ENCODE measurements around the gene RND3. TPM values are rescaled to one million over a fixed set of nuclear protein-coding genes. Genes with fewer than 3 reads are reported as not detected.
A peak's percentile ranks its signal among the peaks of the same experiment; 100 is the strongest.

RND3 gene
- polyA plus RNA-seq, 2 of the 4 experiments (the other 2 are of a cell fraction) = 56.8 to 137 TPM

DNA sequence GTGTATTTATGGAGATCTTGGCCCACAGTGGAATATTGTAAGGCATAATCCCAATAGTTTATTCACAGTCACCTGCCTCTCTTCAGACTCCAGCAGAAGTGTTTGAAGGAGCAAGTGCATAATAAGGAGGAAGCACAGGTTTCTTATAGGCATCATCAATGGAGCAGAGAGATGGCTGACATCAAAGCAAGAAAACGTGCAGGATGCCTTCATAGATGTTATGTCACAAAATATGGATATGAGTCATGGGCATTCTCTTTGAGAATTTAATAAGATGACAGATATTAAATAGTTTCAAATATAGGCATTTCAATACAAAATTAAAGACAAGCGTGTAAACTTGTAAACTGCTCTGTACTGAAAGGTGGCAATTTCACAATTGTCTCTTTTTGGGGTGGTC lies 4.0 kb upstream of the RND3 start:
- no peak for FAIRE-seq
- POLR2A ChIA-PET = no interaction called here
- CTCF ChIA-PET = no interaction called here
- Histone ChIP-seq H3K4me2 (peak overlapping the region; percentile 58), H3K4me1 (peaks cover 55% of the 10 kb centered on the region), H3K27ac (peak overlapping the region; percentile 60 to 71), H3K9me3 (no peaks in the 10 kb centered on the region), H3K4me3 (no peak overlapping the region)
- no peak for ATAC-seq
- TF ChIP-seq POLR2A (IDR thresholded peaks at IDR 0.05; ENCODE audit: low read length) (no peak), NR3C1 (IDR thresholded peaks at IDR 0.05) (no peak), BHLHE40 (IDR thresholded peaks at IDR 0.05; ENCODE audit: low read depth, low read length) (0 out of 2 replicates have a peak, but pooled peaks have one; percentile 9), FOSL2 (IDR thresholded peaks at IDR 0.05) (no peak), FOSL2 (CRISPR knock-in tag; IDR thresholded peaks at IDR 0.05) (peak; percentile 52), ZNF302 (CRISPR knock-in tag; IDR thresholded peaks at IDR 0.05) (no peak)
- 47% methylated on average over 2 of the region's 2 CpGs for WGBS (ENCODE audit: missing lambda C conversion rate)
- no peak for DNase-seq (ENCODE audit: low read depth in 1 of 2, low spot score in 1 of 2)

DNA sequence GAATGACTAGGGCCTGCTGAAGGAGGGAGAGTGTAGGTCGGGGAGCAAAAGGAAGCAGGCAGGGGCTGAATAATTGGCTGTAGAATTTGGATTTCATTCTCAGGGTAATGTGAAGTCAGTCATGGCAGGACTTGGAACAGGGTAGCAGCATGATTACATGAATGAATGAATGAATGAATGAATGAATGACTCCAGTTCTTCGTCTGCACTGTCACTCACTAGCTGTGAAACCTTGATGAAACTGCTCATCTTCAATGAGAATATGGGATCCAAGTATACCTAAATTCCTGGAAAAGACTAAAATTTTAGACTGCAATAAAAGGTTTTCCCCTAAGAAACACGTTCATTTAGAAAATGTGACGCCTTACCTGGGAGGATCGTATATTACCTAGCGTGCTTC lies 3.0 kb upstream of the RND3 start:
- POLR2A ChIA-PET = no interaction called here

DNA sequence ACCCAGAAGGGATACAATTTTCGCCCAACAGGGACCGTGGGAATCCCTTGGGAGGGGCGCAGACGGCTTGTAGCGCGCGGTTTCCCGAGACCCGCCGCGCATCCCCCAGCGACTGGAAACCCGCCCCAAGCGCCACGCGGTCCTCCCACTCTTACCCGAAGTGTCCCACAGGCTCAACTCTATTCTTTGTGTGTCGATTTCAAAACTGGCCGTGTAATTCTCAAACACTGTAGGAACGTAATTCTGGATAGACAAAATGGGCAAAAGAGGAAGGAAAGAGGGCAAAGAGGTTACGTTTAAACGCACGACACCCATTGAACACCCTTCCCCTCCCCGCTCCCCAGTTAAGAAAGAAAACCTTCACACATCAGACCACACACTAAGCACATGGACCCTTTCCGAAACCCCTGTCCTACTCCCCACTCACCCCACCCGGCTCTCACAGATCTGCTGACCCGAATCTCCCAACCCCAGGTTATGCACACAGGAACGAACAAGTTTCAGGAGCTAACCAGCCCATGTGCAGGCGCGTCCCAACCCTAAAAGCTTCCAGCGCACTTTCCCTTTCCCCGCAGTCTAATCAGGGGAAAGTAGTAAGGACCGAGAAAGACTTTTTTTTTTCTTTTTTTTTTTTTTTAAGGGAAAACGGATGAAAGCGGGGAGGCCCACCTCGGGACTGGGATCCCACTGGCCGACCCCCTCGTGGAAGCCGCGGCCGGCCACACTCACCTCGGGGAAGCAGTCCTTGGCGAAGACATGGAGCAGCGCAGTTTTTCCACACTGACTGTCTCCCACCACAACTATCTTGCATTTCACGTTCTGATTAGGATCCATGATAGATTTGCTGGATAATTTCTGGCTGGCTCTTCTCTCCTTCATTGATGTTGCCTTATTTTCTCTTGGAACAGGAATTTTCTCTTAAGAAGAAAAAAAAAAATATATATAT lies 655 bp downstream of the RND3 start:
- ChIA-PET CTCF (interaction anchor here (0.6 to 1.5 kb wide), 3 partner anchors 130 to 648 kb away, joined by 3 read pairs; no protein-coding TSS in a partner anchor), POLR2A (interaction anchor here (0.7 to 1.9 kb wide), 8 partner anchors 9 to 752 kb away, joined by 3 to 11 read pairs (median 5); no protein-coding TSS in a partner anchor)
- DNase-seq (ENCODE audit: low read depth in 1 of 2, low spot score in 1 of 2) = no peak

More for the DNA sequence above, 3.0 kb upstream of the RND3 start:
- CTCF ChIA-PET = no interaction called here
- no peak overlapping the region for H3K4me2 ChIP-seq
- DNase-seq (ENCODE audit: low read depth in 1 of 2, low spot score in 1 of 2) = no peak
- H3K27ac ChIP-seq = peak overlapping the region; percentile 60 to 71; a peak in 4 of 6 replicates
- TF ChIP-seq FOSL2 (IDR thresholded peaks at IDR 0.05) = no peak
- TF ChIP-seq FOSL2 (CRISPR knock-in tag; IDR thresholded peaks at IDR 0.05) = no peak
- TF ChIP-seq, protein P1, sequence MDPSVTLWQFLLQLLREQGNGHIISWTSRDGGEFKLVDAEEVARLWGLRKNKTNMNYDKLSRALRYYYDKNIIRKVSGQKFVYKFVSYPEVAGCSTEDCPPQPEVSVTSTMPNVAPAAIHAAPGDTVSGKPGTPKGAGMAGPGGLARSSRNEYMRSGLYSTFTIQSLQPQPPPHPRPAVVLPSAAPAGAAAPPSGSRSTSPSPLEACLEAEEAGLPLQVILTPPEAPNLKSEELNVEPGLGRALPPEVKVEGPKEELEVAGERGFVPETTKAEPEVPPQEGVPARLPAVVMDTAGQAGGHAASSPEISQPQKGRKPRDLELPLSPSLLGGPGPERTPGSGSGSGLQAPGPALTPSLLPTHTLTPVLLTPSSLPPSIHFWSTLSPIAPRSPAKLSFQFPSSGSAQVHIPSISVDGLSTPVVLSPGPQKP (IDR thresholded peaks at IDR 0.05; ENCODE audit: low read depth, low read length) = no peak
- TF ChIP-seq, protein P2, sequence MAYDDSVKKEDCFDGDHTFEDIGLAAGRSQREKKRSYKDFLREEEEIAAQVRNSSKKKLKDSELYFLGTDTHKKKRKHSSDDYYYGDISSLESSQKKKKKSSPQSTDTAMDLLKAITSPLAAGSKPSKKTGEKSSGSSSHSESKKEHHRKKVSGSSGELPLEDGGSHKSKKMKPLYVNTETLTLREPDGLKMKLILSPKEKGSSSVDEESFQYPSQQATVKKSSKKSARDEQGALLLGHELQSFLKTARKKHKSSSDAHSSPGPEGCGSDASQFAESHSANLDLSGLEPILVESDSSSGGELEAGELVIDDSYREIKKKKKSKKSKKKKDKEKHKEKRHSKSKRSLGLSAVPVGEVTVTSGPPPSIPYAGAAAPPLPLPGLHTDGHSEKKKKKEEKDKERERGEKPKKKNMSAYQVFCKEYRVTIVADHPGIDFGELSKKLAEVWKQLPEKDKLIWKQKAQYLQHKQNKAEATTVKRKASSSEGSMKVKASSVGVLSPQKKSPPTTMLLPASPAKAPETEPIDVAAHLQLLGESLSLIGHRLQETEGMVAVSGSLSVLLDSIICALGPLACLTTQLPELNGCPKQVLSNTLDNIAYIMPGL (CRISPR knock-in tag; IDR thresholded peaks at IDR 0.05; ENCODE audit: borderline replicate concordance) = no peak
- TF ChIP-seq, protein P3, sequence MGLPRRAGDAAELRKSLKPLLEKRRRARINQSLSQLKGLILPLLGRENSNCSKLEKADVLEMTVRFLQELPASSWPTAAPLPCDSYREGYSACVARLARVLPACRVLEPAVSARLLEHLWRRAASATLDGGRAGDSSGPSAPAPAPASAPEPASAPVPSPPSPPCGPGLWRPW (IDR thresholded peaks at IDR 0.05) = no peak
- TF ChIP-seq TP53 (CRISPR knock-in tag; IDR thresholded peaks at IDR 0.05) = no peak
- no peak for TF ChIP-seq RCOR1 (IDR thresholded peaks at IDR 0.05; ENCODE audit: low read depth, low read length)
- TF ChIP-seq MYC (IDR thresholded peaks at IDR 0.05; ENCODE audit: borderline replicate concordance, low read length) = no peak
- TF ChIP-seq RFX5 (IDR thresholded peaks at IDR 0.05) = no peak
- no peak for TF ChIP-seq CBX8 (IDR thresholded peaks at IDR 0.05)
- TF ChIP-seq KDM5A (IDR thresholded peaks at IDR 0.05) = no peak
- TF ChIP-seq, protein P4, sequence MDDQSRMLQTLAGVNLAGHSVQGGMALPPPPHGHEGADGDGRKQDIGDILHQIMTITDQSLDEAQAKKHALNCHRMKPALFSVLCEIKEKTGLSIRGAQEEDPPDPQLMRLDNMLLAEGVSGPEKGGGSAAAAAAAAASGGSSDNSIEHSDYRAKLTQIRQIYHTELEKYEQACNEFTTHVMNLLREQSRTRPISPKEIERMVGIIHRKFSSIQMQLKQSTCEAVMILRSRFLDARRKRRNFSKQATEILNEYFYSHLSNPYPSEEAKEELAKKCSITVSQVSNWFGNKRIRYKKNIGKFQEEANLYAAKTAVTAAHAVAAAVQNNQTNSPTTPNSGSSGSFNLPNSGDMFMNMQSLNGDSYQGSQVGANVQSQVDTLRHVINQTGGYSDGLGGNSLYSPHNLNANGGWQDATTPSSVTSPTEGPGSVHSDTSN (IDR thresholded peaks at IDR 0.05) = no peak
- no peak for TF ChIP-seq FOXS1 (CRISPR knock-in tag; IDR thresholded peaks at IDR 0.05)
- no peak for TF ChIP-seq TFCP2L1 (CRISPR knock-in tag; IDR thresholded peaks at IDR 0.05)
- TF ChIP-seq CHD2 (IDR thresholded peaks at IDR 0.05; ENCODE audit: low read length, partially characterized antibody) = no peak
- peaks cover 48% of the 10 kb centered on the region for H3K4me1 ChIP-seq
- no peak overlapping the region for H3K4me3 ChIP-seq
- no peak for ATAC-seq
- FAIRE-seq = no peak
- no peaks in the 10 kb centered on the region for H3K9me3 ChIP-seq
- 85% methylated on average over 6 of the region's 6 CpGs for WGBS (ENCODE audit: missing lambda C conversion rate)

More for the DNA sequence above, 655 bp downstream of the RND3 start:
- Histone ChIP-seq H3K9me3 (no peaks in the 10 kb centered on the region), H3K27ac (peak overlapping the region; percentile 85 to 98), H3K4me3 (peak overlapping the region; percentile 84), H3K4me2 (peak overlapping the region; percentile 97), H3K4me1 (peaks cover 45% of the 10 kb centered on the region)
- FAIRE-seq = no peak
- TF ChIP-seq HDAC2 (IDR thresholded peaks at IDR 0.05) = no peak
- TF ChIP-seq, protein P5, sequence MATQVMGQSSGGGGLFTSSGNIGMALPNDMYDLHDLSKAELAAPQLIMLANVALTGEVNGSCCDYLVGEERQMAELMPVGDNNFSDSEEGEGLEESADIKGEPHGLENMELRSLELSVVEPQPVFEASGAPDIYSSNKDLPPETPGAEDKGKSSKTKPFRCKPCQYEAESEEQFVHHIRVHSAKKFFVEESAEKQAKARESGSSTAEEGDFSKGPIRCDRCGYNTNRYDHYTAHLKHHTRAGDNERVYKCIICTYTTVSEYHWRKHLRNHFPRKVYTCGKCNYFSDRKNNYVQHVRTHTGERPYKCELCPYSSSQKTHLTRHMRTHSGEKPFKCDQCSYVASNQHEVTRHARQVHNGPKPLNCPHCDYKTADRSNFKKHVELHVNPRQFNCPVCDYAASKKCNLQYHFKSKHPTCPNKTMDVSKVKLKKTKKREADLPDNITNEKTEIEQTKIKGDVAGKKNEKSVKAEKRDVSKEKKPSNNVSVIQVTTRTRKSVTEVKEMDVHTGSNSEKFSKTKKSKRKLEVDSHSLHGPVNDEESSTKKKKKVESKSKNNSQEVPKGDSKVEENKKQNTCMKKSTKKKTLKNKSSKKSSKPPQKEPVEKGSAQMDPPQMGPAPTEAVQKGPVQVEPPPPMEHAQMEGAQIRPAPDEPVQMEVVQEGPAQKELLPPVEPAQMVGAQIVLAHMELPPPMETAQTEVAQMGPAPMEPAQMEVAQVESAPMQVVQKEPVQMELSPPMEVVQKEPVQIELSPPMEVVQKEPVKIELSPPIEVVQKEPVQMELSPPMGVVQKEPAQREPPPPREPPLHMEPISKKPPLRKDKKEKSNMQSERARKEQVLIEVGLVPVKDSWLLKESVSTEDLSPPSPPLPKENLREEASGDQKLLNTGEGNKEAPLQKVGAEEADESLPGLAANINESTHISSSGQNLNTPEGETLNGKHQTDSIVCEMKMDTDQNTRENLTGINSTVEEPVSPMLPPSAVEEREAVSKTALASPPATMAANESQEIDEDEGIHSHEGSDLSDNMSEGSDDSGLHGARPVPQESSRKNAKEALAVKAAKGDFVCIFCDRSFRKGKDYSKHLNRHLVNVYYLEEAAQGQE (IDR thresholded peaks at IDR 0.05) = peak; percentile 25; the same call in 1 of the 2 replicates
- TF ChIP-seq PHF8 (IDR thresholded peaks at IDR 0.05; ENCODE audit: borderline replicate concordance, low read depth) = peak; percentile 30; the same call in 1 of the 2 replicates
- TF ChIP-seq, protein P6, sequence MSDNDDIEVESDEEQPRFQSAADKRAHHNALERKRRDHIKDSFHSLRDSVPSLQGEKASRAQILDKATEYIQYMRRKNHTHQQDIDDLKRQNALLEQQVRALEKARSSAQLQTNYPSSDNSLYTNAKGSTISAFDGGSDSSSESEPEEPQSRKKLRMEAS (IDR thresholded peaks at IDR 0.05) = peak; percentile 59; the same call in 1 of the 2 replicates
- no peak for TF ChIP-seq RCOR1 (IDR thresholded peaks at IDR 0.05; ENCODE audit: low read depth, low read length)
- peak in 1 of 2 experiments; percentile 3; a peak in 2 of 5 replicates for TF ChIP-seq RAD21 (conservative IDR thresholded peaks at IDR 0.05 in 1 of 2, IDR thresholded peaks at IDR 0.05 in 1 of 2)
- ATAC-seq = peak; percentile 5 to 16; a peak in 4 of 6 replicates
- 1% methylated on average over 36 of the region's 45 CpGs for WGBS (ENCODE audit: missing lambda C conversion rate)
